ENCODE measurements around the gene PLAGL2.
A peak's percentile ranks its signal among the peaks of the same experiment; 100 is the strongest.
"Not testable (repeated sequence)": the region's sequence is repeated elsewhere in the genome, so short reads cannot be mapped to it uniquely, and the experiment has no call there.

PLAGL2 gene

GRCh38 chr20:32201977-32202363 is 5.6 kb downstream of the PLAGL2 start:
- H3K4me1 Mint-ChIP-seq = peaks cover 79% of the 10 kb centered on the region
- H3K27ac Mint-ChIP-seq = peak overlapping the region; percentile 99
- no peak for DNase-seq (ENCODE audit: low spot score in 2 of 2)
- ATAC-seq = no peak
- peak overlapping the region; percentile 99 for H3K4me3 Mint-ChIP-seq
- no peaks in the 10 kb centered on the region for H3K9me3 Mint-ChIP-seq
- H3K36me3 Mint-ChIP-seq = peaks cover 100% of the 10 kb centered on the region

- no peaks in the 10 kb centered on the region for H3K9me3 Mint-ChIP-seq
- H3K27ac Mint-ChIP-seq = peak overlapping the region; percentile 99
- DNase-seq (ENCODE audit: low spot score in 2 of 2) = no peak
- ATAC-seq = no peak
- H3K4me1 Mint-ChIP-seq = peaks cover 75% of the 10 kb centered on the region
- H3K36me3 Mint-ChIP-seq = peaks cover 100% of the 10 kb centered on the region
- peak overlapping the region; percentile 99 for H3K4me3 Mint-ChIP-seq
These were observed 6.1 kb downstream of the PLAGL2 start for GRCh38 chr20:32201296-32201976.

GRCh38 chr20:32199006-32199405 is 8.5 kb downstream of the PLAGL2 start:
- Mint-ChIP-seq H3K27ac (peak overlapping the region; percentile 99), H3K9me3 (no peaks in the 10 kb centered on the region), H3K4me3 (peak overlapping the region; percentile 99), H3K4me1 (peaks cover 74% of the 10 kb centered on the region), H3K36me3 (peaks cover 100% of the 10 kb centered on the region)
- no peak for DNase-seq (ENCODE audit: low spot score in 2 of 2)
- ATAC-seq = no peak

- H3K4me1 Mint-ChIP-seq = peaks cover 69% of the 10 kb centered on the region
- H3K4me3 Mint-ChIP-seq; DNase-seq (ENCODE audit: low spot score in 2 of 2); H3K27ac Mint-ChIP-seq; H3K9me3 Mint-ChIP-seq: not testable (repeated sequence)
- peak; percentile 19 for ATAC-seq
- peaks cover 100% of the 10 kb centered on the region for H3K36me3 Mint-ChIP-seq
These were observed 10.4 kb downstream of the PLAGL2 start for GRCh38 chr20:32197136-32197535.

- H3K4me3 Mint-ChIP-seq; H3K9me3 Mint-ChIP-seq; ATAC-seq; DNase-seq (ENCODE audit: low spot score in 2 of 2): not testable (repeated sequence)
- H3K36me3 Mint-ChIP-seq = peaks cover 100% of the 10 kb centered on the region
- H3K4me1 Mint-ChIP-seq = peaks cover 64% of the 10 kb centered on the region
- peak overlapping the region; percentile 69 for H3K27ac Mint-ChIP-seq
These were observed 10.9 kb downstream of the PLAGL2 start for GRCh38 chr20:32196613-32197012.

- ATAC-seq (no peak), DNase-seq (ENCODE audit: low spot score in 2 of 2) (no peak)
- peaks cover 70% of the 10 kb centered on the region for H3K4me1 Mint-ChIP-seq
- peaks cover 100% of the 10 kb centered on the region for H3K36me3 Mint-ChIP-seq
- no peaks in the 10 kb centered on the region for H3K9me3 Mint-ChIP-seq
- no peak overlapping the region for H3K4me3 Mint-ChIP-seq
- peak overlapping the region; percentile 69 for H3K27ac Mint-ChIP-seq
These were observed 12.0 kb downstream of the PLAGL2 start for GRCh38 chr20:32195581-32195980.

GRCh38 chr20:32193996-32194395 is 13.5 kb downstream of the PLAGL2 start:
- Mint-ChIP-seq H3K4me3 (no peak overlapping the region), H3K36me3 (peaks cover 100% of the 10 kb centered on the region), H3K4me1 (peaks cover 70% of the 10 kb centered on the region), H3K9me3 (no peaks in the 10 kb centered on the region), H3K27ac (peak overlapping the region; percentile 69)
- ATAC-seq = no peak
- no peak for DNase-seq (ENCODE audit: low spot score in 2 of 2)

GRCh38 chr20:32193336-32193735 is 14.2 kb downstream of the PLAGL2 start:
- Mint-ChIP-seq H3K4me1 (peaks cover 75% of the 10 kb centered on the region), H3K36me3 (peaks cover 100% of the 10 kb centered on the region), H3K27ac (peak overlapping the region; percentile 69)
- not testable (repeated sequence) for H3K9me3 Mint-ChIP-seq; DNase-seq (ENCODE audit: low spot score in 2 of 2); H3K4me3 Mint-ChIP-seq; ATAC-seq

- ATAC-seq = no peak
- no peak for DNase-seq (ENCODE audit: low spot score in 2 of 2)
- Mint-ChIP-seq H3K36me3 (peaks cover 100% of the 10 kb centered on the region), H3K27ac (peak overlapping the region; percentile 69), H3K9me3 (no peaks in the 10 kb centered on the region), H3K4me3 (no peak overlapping the region), H3K4me1 (peaks cover 70% of the 10 kb centered on the region)
These were observed 14.8 kb downstream of the PLAGL2 start for GRCh38 chr20:32192698-32193097.

GRCh38 chr20:32191873-32192272 is 15.7 kb downstream of the PLAGL2 start:
- DNase-seq (ENCODE audit: low spot score in 2 of 2) (no peak), ATAC-seq (no peak)
- Mint-ChIP-seq H3K36me3 (peaks cover 97% of the 10 kb centered on the region), H3K4me3 (no peak overlapping the region), H3K4me1 (peaks cover 62% of the 10 kb centered on the region), H3K27ac (peak overlapping the region; percentile 69), H3K9me3 (no peaks in the 10 kb centered on the region)

- H3K4me1 Mint-ChIP-seq = peaks cover 62% of the 10 kb centered on the region
These were observed 16.1 kb downstream of the PLAGL2 start for GRCh38 chr20:32191422-32191821.

GRCh38 chr20:32190616-32191415 is 16.7 kb downstream of the PLAGL2 start:
- Mint-ChIP-seq H3K27ac (peak overlapping the region; percentile 69), H3K9me3 (no peaks in the 10 kb centered on the region), H3K4me3 (peak overlapping the region; percentile 64), H3K36me3 (peaks cover 87% of the 10 kb centered on the region), H3K4me1 (peaks cover 57% of the 10 kb centered on the region)
- DNase-seq (ENCODE audit: low spot score in 2 of 2) = no peak
- no peak for ATAC-seq

More at GRCh38 chr20:32191422-32191821, 16.1 kb downstream of the PLAGL2 start:
- Mint-ChIP-seq H3K27ac (peak overlapping the region; percentile 69), H3K4me3 (peak overlapping the region; percentile 64), H3K36me3 (peaks cover 93% of the 10 kb centered on the region), H3K9me3 (no peaks in the 10 kb centered on the region)
- DNase-seq (ENCODE audit: low spot score in 2 of 2) (no peak), ATAC-seq (no peak)

- DNase-seq (ENCODE audit: low spot score in 2 of 2) = peak; percentile 25 to 73
- Mint-ChIP-seq H3K36me3 (peaks cover 78% of the 10 kb centered on the region), H3K4me3 (peak overlapping the region; percentile 64), H3K4me1 (peaks cover 49% of the 10 kb centered on the region), H3K27ac (peak overlapping the region; percentile 69), H3K9me3 (no peaks in the 10 kb centered on the region)
- ATAC-seq = peak; percentile 66
These were observed 17.6 kb downstream of the PLAGL2 start for GRCh38 chr20:32189691-32190615.

- DNase-seq (ENCODE audit: low spot score in 2 of 2) (no peak), ATAC-seq (no peak)
- Mint-ChIP-seq H3K27ac (peak overlapping the region; percentile 69), H3K9me3 (no peaks in the 10 kb centered on the region), H3K4me3 (peak overlapping the region; percentile 64), H3K4me1 (peaks cover 43% of the 10 kb centered on the region), H3K36me3 (peaks cover 69% of the 10 kb centered on the region)
These were observed 18.5 kb downstream of the PLAGL2 start for GRCh38 chr20:32189123-32189410.

Data from stimulated activated effector memory CD8-positive, alpha-beta T cell treated with anti-CD3 and anti-CD28 coated beads, Interleukin-12 subunit alpha, Interleukin-12 subunit beta, amount 100 ng/mL, for 72 hours (primary cell).